ENCODE results near the gene EMILIN2. TPM values are rescaled to one million over a fixed set of nuclear protein-coding genes. Genes with fewer than 3 reads are reported as not detected.

EMILIN2 gene
- polyA plus RNA-seq, 2 of the 4 experiments (the other 2 are of a cell fraction) = 5.4 to 7.8 TPM

DNA sequence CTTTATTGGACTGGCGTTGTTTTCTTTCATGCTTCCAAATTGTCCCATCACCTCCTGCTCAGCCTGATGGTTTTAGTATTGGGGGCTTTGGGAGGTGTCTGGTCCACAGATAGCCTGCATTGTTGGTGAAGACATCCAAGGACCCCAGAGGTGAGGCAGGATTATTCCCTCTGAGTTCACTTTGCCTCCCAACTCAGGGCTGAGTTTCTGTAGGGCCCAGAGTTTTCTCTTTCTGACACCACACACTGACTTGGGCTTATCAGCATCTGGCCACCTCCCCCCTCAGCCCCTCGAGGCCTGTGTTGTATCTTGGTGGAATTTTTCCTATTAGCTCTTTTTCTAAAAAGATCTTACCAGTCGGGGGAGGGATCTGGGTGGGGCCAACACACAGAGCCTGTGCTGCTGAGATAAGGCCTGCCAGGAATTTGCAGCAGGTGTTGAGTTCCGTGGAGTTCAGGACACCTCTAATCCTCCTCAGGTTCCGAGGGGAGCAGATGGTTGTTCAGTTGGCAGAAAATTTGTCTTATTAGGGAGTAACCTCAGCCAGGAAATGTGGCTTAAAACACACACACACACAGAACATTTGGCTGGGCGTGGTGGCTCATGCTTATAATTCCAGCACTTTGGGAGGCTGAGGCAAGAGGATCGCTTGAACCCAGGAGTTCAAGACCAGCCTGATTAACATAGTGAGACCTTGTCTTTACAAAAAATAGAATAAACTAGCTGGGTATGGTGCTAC, 7.3 kb downstream of the EMILIN2 start (continued):
- TF ChIP-seq ZSCAN20 (CRISPR knock-in tag; IDR thresholded peaks at IDR 0.05) (no peak), RARB (CRISPR knock-in tag; IDR thresholded peaks at IDR 0.05) (no peak)
- TF ChIP-seq, protein P1, sequence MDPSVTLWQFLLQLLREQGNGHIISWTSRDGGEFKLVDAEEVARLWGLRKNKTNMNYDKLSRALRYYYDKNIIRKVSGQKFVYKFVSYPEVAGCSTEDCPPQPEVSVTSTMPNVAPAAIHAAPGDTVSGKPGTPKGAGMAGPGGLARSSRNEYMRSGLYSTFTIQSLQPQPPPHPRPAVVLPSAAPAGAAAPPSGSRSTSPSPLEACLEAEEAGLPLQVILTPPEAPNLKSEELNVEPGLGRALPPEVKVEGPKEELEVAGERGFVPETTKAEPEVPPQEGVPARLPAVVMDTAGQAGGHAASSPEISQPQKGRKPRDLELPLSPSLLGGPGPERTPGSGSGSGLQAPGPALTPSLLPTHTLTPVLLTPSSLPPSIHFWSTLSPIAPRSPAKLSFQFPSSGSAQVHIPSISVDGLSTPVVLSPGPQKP (IDR thresholded peaks at IDR 0.05; ENCODE audit: low read depth, low read length) = no peak

DNA sequence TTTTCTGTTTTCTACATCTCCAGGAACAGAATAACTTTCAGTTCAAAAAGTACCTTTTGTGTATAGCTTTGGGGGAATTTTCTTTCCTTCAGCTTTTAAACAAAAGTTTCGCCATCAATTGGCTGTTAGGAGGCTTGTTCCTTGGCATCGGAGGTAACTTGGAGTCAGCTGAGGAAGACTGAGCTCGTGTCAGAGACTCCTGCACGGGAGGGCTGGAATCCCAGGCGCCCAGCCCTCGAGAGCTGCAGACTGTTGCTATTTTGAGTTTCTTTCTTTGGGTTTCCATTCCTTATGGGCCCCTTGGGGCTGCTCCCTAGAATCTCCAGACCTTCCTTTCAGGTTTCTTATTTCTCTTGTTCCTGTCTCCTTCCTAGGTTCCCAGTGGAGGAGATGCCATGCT, 8.1 kb downstream of the EMILIN2 start:
- H3K27ac ChIP-seq = no peak overlapping the region
- DNase-seq (ENCODE audit: low read depth in 1 of 2, low spot score in 1 of 2) = no peak
- H3K4me3 ChIP-seq = no peak overlapping the region
- no peak overlapping the region for H3K4me2 ChIP-seq
- CTCF ChIA-PET = no interaction called here
- FAIRE-seq = no peak
- no peaks in the 10 kb centered on the region for H3K9me3 ChIP-seq
- WGBS (ENCODE audit: missing lambda C conversion rate) = 74% methylated on average over 6 of the region's 6 CpGs
- no peak for ATAC-seq
- no peak for TF ChIP-seq FOSB (CRISPR knock-in tag; IDR thresholded peaks at IDR 0.05)
- no peak for TF ChIP-seq JUNB (IDR thresholded peaks at IDR 0.05)
- no peak for TF ChIP-seq PHF8 (IDR thresholded peaks at IDR 0.05; ENCODE audit: borderline replicate concordance, low read depth)
- no peak for TF ChIP-seq BHLHE40 (IDR thresholded peaks at IDR 0.05; ENCODE audit: low read depth, low read length)
- no peak for TF ChIP-seq MAZ (IDR thresholded peaks at IDR 0.05; ENCODE audit: borderline replicate concordance, low read depth, low read length)
- TF ChIP-seq TP53 (CRISPR knock-in tag; IDR thresholded peaks at IDR 0.05) = no peak
- TF ChIP-seq CHD2 (IDR thresholded peaks at IDR 0.05; ENCODE audit: low read length, partially characterized antibody) = no peak
- TF ChIP-seq HDAC2 (IDR thresholded peaks at IDR 0.05) = no peak
- TF ChIP-seq, protein P2, sequence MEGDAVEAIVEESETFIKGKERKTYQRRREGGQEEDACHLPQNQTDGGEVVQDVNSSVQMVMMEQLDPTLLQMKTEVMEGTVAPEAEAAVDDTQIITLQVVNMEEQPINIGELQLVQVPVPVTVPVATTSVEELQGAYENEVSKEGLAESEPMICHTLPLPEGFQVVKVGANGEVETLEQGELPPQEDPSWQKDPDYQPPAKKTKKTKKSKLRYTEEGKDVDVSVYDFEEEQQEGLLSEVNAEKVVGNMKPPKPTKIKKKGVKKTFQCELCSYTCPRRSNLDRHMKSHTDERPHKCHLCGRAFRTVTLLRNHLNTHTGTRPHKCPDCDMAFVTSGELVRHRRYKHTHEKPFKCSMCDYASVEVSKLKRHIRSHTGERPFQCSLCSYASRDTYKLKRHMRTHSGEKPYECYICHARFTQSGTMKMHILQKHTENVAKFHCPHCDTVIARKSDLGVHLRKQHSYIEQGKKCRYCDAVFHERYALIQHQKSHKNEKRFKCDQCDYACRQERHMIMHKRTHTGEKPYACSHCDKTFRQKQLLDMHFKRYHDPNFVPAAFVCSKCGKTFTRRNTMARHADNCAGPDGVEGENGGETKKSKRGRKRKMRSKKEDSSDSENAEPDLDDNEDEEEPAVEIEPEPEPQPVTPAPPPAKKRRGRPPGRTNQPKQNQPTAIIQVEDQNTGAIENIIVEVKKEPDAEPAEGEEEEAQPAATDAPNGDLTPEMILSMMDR (IDR thresholded peaks at IDR 0.05) = no peak
- TF ChIP-seq, protein P3, sequence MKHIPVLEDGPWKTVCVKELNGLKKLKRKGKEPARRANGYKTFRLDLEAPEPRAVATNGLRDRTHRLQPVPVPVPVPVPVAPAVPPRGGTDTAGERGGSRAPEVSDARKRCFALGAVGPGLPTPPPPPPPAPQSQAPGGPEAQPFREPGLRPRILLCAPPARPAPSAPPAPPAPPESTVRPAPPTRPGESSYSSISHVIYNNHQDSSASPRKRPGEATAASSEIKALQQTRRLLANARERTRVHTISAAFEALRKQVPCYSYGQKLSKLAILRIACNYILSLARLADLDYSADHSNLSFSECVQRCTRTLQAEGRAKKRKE (CRISPR knock-in tag; IDR thresholded peaks at IDR 0.05; ENCODE audit: low read depth) = no peak
- TF ChIP-seq, protein P1 (IDR thresholded peaks at IDR 0.05; ENCODE audit: low read depth, low read length) = no peak
- TF ChIP-seq ZNF302 (CRISPR knock-in tag; IDR thresholded peaks at IDR 0.05) = no peak
- TF ChIP-seq CBX2 (IDR thresholded peaks at IDR 0.05; ENCODE audit: borderline replicate concordance, low read depth) = no peak
- POLR2A ChIA-PET = no interaction called here
- H3K4me1 ChIP-seq = 0 out of 3 replicates have a peak, but pooled peaks cover 4% of the 10 kb centered on the region

DNA sequence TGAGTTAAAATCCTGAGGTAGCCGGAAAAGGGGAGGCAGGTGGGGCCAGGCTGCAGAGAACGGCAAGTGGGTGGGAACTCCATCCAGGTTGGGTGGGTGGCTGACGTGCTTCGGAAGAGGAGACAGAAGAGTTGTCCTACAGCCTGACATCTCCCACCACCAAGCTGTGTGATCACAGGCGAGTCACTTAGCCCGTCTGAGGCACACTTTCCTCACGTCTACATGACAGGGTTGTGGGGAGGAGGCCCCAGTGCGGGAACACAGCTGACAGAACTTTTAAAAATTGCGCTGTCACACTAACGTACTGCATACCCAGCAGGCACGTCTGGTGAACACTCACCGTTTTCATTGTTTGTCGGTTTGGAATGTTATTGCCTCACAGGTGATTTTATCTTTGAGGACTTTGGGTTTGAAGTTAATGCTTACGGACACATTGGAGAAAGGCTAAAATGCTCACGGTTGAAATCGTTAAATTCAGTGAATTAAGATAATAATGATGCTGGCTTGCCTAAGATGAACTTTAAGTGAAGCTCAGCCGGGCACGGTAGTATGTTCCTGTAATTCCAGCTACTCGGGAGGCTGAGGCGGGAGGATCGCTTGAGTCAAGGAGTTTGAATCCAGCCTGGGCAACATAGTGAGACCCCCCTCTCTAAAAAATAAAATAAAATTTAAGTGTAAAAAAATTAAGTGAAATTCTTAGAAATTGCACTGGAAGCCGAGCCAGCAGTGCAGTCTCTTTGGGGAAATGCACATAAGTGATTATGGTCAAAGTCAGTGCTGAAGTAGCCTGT, 8.9 kb downstream of the EMILIN2 start:
- DNase-seq (ENCODE audit: low read depth in 1 of 2, low spot score in 1 of 2) (no peak), ATAC-seq (no peak), FAIRE-seq (no peak)
- 79% methylated on average over 22 of the region's 22 CpGs for WGBS (ENCODE audit: missing lambda C conversion rate)
- H3K4me1 ChIP-seq = 0 out of 3 replicates have a peak, but pooled peaks cover 4% of the 10 kb centered on the region
- POLR2A ChIA-PET = no interaction called here
- H3K9me3 ChIP-seq = no peaks in the 10 kb centered on the region
- CTCF ChIA-PET = no interaction called here
- no peak overlapping the region for H3K4me2 ChIP-seq
- H3K4me3 ChIP-seq = no peak overlapping the region
- H3K27ac ChIP-seq = no peak overlapping the region
- no peak for TF ChIP-seq RCOR1 (IDR thresholded peaks at IDR 0.05; ENCODE audit: low read depth, low read length)
